Measurements from ENCODE around the gene TSEN15. TPM values are rescaled to one million over a fixed set of nuclear protein-coding genes. Genes with fewer than 3 reads are reported as not detected.

Gene TSEN15
- total RNA-seq, 2 donors from 2014 or later, result 13.3 to 18.5 TPM

DNA sequence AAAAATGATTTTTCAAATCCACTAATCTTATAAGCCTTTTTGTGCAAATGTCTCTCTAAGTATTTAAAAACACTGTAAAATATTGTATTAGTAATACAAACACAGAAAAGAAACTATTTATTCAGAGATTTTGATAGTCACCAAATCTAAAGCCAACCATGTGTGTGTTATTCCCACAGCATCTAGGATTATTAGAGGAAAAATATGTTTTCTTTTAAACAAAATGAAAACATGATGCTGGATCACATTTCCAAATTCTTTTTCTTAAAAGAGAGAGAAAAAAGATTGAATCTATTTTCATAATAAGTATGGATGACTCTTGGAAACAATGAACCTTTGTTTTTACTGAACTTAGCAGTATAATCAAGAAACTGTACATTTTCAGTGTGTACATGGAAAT is 39.3 kb upstream of the TSEN15 start:
- H3K27me3 ChIP-seq, result no peaks in the 10 kb centered on the region
- TF ChIP-seq, protein P1, sequence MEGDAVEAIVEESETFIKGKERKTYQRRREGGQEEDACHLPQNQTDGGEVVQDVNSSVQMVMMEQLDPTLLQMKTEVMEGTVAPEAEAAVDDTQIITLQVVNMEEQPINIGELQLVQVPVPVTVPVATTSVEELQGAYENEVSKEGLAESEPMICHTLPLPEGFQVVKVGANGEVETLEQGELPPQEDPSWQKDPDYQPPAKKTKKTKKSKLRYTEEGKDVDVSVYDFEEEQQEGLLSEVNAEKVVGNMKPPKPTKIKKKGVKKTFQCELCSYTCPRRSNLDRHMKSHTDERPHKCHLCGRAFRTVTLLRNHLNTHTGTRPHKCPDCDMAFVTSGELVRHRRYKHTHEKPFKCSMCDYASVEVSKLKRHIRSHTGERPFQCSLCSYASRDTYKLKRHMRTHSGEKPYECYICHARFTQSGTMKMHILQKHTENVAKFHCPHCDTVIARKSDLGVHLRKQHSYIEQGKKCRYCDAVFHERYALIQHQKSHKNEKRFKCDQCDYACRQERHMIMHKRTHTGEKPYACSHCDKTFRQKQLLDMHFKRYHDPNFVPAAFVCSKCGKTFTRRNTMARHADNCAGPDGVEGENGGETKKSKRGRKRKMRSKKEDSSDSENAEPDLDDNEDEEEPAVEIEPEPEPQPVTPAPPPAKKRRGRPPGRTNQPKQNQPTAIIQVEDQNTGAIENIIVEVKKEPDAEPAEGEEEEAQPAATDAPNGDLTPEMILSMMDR (IDR thresholded peaks at IDR 0.05), result no peak
- H3K36me3 ChIP-seq, result no peaks in the 10 kb centered on the region
- no peaks in the 10 kb centered on the region for H3K9me3 ChIP-seq
- no peak for DNase-seq
- H3K4me1 ChIP-seq, result no peaks in the 10 kb centered on the region
- H3K9ac ChIP-seq (ENCODE audit: low read depth in 2 of 2, low read length in 2 of 2), result no peak overlapping the region
- no peak overlapping the region for H3K27ac ChIP-seq
- intact Hi-C loops (cut with DNase I), result no loop called here
- H3K4me3 ChIP-seq, result no peak overlapping the region

DNA sequence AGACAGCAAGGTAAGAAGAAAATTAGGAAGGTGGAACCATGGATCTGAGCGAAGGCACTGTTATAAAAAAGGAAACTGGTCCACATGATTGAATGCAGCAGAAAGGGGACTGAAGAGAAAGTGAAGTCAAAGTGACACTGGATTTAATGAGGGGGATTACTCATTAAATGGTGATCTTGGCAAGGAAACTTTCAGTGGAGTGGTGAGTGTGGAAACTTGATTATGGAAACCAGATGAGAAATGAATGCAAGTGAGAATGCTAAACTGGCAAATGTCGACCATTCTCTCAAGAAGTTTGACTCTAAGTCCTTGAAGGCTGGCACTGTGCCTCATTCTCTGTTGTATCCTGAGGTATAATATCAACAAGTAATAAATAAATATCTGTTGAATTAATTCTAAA is 37.3 kb upstream of the TSEN15 start:
- Histone ChIP-seq H3K27ac (no peak overlapping the region), H3K36me3 (no peaks in the 10 kb centered on the region), H3K9me3 (no peaks in the 10 kb centered on the region), H3K27me3 (no peaks in the 10 kb centered on the region), H3K4me1 (no peaks in the 10 kb centered on the region), H3K9ac (ENCODE audit: low read depth in 2 of 2, low read length in 2 of 2) (no peak overlapping the region), H3K4me3 (no peak overlapping the region)
- TF ChIP-seq, protein P1 (IDR thresholded peaks at IDR 0.05), result no peak
- intact Hi-C loops (cut with DNase I), result no loop called here
- DNase-seq, result no peak

DNA sequence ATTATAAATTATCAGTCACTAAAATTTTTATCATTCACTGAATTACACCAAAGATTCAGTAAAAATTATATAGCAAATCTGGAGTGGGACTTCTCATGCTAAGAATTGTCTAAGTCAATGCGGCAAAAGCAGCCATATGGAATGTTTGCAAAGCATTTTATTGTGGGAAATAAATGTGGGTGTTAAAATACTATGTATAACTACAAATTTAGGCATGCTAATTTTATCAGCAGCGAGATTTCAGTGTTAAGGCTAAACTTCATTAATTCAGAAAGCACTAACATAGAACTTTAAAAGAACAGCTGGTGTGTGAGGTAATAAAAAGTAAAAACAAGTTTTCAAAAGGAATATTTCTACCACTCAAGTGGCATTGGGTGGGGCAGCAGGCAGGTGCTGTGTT is 35.4 kb upstream of the TSEN15 start:
- Histone ChIP-seq H3K9ac (ENCODE audit: low read depth in 2 of 2, low read length in 2 of 2) (no peak overlapping the region), H3K27me3 (no peaks in the 10 kb centered on the region), H3K27ac (no peak overlapping the region), H3K36me3 (no peaks in the 10 kb centered on the region), H3K4me3 (no peak overlapping the region), H3K4me1 (no peaks in the 10 kb centered on the region), H3K9me3 (no peaks in the 10 kb centered on the region)
- no peak for DNase-seq
- TF ChIP-seq, protein P1 (IDR thresholded peaks at IDR 0.05), result no peak
- intact Hi-C loops (cut with DNase I), result no loop called here

DNA sequence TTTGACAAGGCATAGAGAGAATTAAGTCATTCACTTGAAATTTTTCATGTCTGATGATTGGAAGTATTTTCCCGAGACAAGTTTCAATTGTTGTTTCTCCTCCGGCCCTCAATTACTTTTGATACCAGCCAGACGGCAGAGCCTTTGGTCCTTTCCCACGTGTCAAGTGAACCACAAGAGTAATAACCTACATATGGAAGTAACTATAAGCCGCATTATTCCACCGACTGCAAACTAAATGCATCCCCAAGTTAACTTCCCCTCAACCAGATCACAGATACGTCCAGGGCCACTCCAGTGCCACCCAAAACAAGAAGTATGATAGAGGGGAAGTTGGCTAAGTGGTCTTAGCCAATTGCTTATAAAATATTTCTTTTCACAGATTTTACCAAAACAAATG is 34.2 kb upstream of the TSEN15 start:
- TF ChIP-seq, protein P1 (IDR thresholded peaks at IDR 0.05), result no peak
- Histone ChIP-seq H3K9me3 (no peaks in the 10 kb centered on the region), H3K4me3 (no peak overlapping the region), H3K36me3 (no peaks in the 10 kb centered on the region), H3K4me1 (no peaks in the 10 kb centered on the region), H3K27ac (no peak overlapping the region), H3K27me3 (no peaks in the 10 kb centered on the region), H3K9ac (ENCODE audit: low read depth in 2 of 2, low read length in 2 of 2) (no peak overlapping the region)
- intact Hi-C loops (cut with DNase I), result no loop called here
- no peak for DNase-seq

DNA sequence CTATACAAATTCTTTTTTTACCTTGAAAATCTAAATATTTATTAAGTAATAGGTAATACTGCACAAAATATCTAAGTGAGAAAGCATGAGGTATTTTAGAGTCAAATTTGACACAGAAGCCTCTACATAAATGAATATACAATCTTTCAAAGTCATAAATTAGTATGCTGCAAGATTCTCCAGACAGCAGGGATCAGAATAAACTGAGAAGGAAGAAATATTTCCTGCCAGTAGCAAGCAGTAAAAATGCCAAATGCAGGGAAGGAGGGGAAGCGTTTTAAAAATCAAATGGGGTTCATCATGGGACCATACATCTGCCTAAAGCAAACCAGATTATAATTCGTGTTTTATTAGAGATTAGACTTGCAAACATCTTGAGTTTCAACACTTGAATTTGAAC is 32.9 kb upstream of the TSEN15 start:
- Histone ChIP-seq H3K9me3 (no peaks in the 10 kb centered on the region), H3K9ac (ENCODE audit: low read depth in 2 of 2, low read length in 2 of 2) (no peak overlapping the region), H3K4me3 (no peak overlapping the region), H3K36me3 (no peaks in the 10 kb centered on the region), H3K27ac (no peak overlapping the region), H3K4me1 (no peaks in the 10 kb centered on the region), H3K27me3 (no peaks in the 10 kb centered on the region)
- TF ChIP-seq, protein P1 (IDR thresholded peaks at IDR 0.05), result no peak
- no peak for DNase-seq
- intact Hi-C loops (cut with DNase I), result no loop called here

DNA sequence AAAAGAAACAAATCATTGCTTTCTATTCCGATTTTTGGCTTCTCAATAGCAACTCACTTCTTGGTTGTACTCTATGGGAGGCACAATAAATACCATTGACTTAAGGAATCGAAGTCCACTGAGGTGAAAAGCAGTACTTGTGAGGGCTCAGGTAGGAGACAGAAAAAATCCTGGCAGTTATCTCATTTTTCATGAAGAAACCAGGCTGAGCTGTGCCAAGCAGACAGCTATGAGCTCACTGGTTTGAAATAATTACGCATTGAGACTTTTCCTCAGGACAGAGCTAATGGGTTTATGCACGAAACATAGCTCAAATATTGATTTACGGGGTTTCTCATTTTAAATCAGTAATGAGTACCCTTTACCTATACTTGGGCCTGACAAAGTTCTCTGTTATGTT is 32.5 kb upstream of the TSEN15 start:
- Histone ChIP-seq H3K4me1 (no peaks in the 10 kb centered on the region), H3K27me3 (no peaks in the 10 kb centered on the region), H3K9me3 (no peaks in the 10 kb centered on the region), H3K36me3 (no peaks in the 10 kb centered on the region), H3K9ac (ENCODE audit: low read depth in 2 of 2, low read length in 2 of 2) (no peak overlapping the region), H3K27ac (no peak overlapping the region), H3K4me3 (no peak overlapping the region)
- no peak for DNase-seq
- TF ChIP-seq, protein P1 (IDR thresholded peaks at IDR 0.05), result no peak
- intact Hi-C loops (cut with DNase I), result no loop called here
